Measurements from ENCODE around the gene EXOC7. TPM values are rescaled to one million over a fixed set of nuclear protein-coding genes. Genes with fewer than 3 reads are reported as not detected.
"Not testable (repeated sequence)": the region's sequence is repeated elsewhere in the genome, so short reads cannot be mapped to it uniquely, and the experiment has no call there.

The EXOC7 gene
- polyA plus RNA-seq, 4 donors: 138 to 167 (median 154) TPM

DNA sequence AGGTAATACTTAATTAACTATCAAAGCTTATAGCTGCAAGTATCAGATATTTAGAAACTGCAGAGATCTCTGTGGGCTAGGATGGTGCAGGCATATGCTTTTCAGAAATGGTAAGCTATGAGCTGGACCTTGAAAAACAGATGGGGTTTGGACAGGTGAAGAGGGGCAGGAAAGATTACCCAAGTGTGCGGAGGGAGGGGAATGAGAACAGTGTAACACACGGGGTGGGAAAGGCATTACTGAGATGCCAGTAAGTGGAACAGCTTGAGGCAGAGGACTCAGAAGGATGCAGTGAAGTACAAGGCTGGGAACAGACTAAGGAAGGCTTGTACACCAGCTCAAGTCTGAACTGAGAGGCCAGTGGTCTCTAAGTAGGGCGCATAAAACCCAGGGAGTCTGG is 54.3 kb downstream of the EXOC7 start:
- no peak for DNase-seq (ENCODE audit: low read depth in 4 of 4, low spot score in 3 of 4)

DNA sequence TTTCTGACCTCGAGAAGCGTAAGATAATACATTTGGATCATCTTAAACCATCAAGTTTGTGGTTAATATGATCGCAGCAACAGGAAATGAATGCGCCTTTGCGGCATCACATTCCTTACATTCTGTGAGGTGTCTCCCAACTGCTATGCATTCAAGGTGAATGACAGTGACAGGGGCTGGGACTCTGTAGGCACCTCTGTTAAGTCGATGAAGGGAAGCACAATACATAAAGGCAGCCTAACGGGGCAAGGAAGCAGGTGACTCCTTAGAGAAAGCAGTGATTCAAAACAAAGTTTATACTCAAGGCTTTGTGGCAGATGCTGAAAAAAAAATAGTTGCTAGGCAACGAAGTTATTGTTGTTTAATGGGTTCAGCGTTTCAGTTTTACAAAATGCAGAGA is 54.9 kb downstream of the EXOC7 start:
- no peak for DNase-seq (ENCODE audit: low read depth in 4 of 4, low spot score in 3 of 4)

DNA sequence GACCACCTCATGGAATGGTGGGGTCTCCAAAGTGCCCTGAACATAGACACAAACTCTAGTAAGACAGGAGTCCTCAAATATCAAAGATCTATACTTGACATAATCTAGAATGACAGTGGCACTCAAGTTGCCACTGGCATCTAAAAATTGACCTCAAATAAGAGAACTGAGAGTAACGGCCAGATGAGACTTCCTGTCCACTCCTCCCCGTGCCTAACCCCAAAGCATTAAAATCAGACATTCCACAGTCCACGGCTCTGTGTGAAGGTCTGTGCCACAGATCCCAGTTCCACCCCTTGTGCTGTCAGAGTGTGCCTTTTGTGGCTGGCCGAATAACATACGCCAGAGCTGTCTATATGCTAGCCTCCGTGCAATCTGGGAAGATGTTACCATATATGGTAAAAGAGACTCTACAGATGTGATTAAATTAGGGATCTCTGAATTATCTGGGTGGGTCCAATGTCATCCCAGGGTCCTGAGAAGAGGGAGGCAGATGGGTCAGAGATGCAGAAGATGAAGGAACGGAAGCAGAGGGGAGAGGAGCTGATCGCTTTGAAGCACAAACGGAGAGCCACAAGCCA is 55.5 kb downstream of the EXOC7 start:
- DNase-seq (ENCODE audit: low read depth in 4 of 4, low spot score in 3 of 4): no peak

DNA sequence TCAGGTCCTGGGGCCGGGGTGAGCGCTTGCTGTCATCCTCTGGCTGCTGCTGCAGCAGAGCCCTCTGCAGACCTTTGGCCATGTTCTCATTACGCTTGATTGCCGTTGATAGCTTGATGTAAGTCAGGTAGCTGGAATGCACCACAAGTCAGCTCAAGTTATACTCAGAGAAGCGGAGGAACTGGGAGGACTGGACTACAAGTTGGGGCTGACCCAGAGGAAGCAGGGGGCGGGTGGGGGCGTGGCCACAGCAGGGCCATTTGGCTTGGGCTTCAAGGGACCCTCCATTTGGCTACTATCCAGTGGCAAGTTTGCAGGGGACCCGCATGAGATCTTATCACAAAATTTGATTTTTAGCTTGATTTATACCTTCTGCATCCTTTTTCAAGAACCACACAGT is 57.5 kb downstream of the EXOC7 start:
- no peak for DNase-seq (ENCODE audit: low read depth in 4 of 4, low spot score in 3 of 4)

DNA sequence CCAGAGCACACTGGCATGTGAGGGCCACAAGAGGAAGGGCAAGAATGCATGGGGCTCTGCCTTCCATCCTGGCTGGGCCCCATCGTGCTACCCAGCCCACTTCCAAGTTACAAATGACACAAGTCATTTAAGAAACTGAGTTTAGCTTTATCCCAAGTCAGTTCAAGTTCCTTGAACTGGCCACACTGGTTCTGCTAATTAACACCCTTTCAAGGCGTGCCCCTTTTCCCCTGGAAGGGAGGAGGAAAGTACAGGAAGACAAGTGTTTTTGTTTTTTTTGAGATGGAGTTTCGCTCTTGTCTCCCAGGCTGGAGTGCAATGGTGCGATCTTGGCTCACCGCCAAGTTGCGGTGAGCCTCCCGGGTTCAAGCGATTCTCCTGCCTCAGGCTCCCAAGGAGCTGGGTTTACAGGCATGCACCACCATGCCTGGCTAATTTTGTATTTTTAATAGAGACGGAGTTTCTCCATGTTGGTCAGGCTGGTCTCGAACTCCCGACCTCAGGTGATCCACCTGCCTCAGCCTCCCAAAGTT is 59.0 kb downstream of the EXOC7 start:
- DNase-seq (ENCODE audit: low read depth in 4 of 4, low spot score in 3 of 4): not testable (repeated sequence)

DNA sequence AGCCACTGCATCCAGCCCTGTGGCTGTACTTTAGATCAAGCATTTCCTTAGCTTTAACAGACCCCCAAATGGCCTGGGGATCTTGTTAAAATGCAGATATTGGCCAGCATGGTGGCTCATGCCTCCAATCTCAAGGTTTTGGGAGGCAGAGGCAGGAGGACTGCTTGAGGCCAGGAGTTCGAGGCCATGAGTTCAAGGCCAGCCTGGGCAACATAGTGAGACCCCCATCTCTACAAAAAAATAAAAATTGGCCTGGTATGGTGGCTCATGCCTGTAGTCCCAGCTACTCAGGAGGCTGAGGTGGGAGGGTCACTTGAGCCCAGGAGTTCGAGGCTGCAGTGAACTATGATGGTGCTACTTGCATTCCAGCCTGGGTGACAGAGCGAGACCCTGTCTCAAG is 60.7 kb downstream of the EXOC7 start:
- DNase-seq (ENCODE audit: low read depth in 4 of 4, low spot score in 3 of 4): not testable (repeated sequence)

DNA sequence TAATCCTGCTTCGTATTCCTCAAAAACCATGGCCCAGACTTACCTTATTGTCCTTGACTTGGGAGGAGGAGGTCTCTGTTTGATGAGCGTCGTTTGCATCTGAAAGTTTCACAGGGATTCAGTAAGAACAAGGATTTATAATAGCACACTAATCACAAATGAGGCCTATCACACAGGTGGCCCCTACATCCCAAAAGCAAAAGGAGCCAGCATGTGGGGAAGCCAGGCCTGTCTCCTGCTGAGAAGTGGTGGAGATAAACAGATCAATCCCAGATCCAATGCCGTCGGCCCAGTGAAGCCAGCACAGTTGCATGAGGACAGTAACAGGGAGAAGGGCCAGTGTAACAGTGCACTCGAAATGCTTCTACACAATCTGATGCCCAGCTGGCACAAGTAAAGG is 63.2 kb downstream of the EXOC7 start:
- DNase-seq (ENCODE audit: low read depth in 4 of 4, low spot score in 3 of 4): no peak

DNA sequence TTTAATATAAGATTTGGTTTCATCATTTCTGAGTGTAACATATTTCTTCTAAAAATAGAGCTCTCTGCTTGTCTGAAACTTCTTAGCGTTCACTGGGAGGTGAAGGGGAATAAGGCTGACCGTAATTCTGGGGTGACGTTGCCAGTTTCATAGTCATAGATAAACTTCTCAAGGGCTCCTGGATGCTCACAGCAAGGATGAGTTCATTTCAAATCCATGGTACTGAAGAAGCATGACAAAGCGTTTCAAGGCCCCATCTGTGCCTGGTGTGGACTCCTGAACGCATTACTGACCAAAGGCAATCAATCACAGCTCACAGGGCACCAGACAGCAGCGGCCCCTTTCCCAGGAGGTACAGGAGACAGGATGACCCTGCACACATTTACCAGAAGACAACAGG is 64.5 kb downstream of the EXOC7 start:
- DNase-seq (ENCODE audit: low read depth in 4 of 4, low spot score in 3 of 4): no peak

DNA sequence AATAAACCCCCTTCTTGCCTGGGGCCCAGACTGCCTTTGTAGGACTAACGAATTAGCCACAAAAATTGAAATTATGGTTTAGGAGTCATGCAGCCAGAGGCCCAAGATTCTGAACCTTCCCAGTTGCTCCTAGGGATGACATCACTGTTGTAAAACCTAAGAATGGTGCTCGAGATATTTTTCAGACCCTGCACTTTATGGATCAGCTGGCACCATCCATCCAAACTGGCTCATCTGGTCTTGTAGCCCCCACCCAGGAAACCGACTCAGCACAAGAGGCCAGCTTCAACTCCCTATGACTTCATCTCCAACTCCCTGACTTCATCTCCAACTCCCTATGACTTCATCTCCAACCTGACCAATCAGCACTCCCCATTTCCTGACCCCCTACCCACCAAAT is 65.5 kb downstream of the EXOC7 start:
- DNase-seq (ENCODE audit: low read depth in 4 of 4, low spot score in 3 of 4): no peak

DNA sequence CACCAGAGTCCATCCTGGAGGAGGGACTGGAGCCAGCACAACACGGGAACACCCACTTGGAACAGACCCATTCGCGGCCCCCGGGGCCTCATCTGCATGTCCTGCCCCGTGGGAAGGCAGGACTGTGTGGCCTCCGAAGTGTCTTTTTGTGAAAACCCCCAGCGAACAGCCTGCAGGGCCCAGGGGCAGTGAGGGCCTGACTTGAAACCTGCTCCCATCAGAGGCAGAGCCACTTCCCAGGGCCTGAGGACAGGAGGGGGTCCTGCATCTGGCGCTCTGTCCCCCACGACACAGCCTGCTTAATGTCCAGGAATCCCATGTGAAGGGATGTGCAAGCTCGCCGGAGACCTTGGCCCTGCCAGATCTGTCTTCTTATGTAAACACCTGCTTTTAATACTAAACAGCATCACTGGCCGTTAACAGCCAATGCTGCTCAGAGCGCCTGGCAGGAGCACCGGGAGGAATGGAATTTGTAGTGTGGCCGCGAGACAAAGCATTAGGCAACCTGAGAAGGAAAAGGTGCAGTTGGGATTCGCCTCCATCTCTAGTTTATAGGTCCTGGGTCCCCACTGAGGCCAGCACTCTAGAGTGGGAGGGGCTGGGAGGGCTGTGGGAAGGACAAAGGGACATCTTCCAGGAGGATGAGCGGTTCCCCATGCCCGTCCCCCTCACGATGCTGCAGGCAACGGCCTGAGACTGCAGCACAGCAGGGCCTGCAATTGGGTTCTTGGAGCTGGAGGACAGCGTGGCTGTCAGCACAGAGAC is 66.9 kb downstream of the EXOC7 start:
- no peak for DNase-seq (ENCODE audit: low read depth in 4 of 4, low spot score in 3 of 4)

DNA sequence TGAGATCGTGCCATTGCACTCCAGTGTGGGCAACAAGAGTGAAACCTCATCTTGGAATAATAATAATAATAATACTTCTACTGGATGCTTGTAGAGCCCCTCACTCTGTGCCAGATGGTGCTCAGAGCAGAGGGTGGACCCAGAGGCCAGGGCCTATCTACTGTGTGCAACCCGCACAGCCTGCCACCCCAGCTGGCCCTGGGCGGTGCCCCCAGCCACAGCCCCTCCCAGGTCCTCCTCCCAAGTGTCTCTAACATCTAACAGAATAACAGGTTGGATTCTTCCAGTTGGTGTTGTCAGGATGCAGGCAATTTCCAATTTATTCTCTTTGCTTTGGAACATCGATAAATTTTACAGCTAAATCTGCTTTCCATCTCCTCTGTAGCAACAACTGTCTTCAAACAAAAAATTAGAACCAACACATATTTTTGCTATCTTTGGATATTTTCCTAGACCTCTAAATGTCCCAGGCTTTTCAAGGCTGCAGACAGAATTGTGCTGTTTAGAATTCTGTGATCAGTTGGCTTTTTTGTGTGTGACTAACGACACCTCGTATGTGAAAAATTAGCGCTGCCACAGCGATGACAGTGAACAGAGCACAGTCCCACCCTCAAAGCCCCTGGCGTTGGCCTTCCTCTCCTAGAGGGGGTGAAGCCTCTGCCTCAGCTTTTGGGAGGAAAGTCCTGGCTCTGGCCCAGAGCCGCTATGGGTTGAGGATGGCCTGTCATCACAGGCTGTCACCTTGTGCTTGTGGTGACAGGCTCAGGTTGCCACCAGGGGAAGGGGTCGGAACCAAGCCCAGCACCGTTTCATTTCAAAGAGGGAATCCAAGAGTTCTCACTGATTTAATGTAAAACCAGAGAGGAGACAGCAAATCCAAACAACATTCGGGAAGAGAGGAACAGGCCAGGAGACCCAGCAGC is 68.9 kb downstream of the EXOC7 start:
- DNase-seq (ENCODE audit: low read depth in 4 of 4, low spot score in 3 of 4): no peak

DNA sequence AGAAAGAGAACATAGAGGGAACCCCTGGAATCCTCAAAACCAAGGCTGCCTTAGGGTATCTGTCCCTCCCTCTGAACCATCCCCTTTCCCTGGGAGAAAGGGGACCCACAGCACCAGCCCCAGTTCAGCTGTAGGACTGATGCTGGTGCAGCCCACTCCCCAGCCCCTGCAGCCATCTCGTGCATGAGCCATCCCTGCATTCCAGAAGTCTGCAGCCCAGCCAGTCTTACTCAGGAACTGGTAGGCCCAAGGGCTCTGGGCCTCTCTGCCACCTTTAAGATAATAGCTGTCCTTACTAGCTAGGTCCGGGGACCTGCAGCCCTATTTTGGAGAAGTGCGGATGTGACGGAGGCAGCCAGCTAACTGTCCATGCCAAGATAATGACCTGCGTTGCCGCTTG is 70.4 kb downstream of the EXOC7 start:
- no peak for DNase-seq (ENCODE audit: low read depth in 4 of 4, low spot score in 3 of 4)

DNA sequence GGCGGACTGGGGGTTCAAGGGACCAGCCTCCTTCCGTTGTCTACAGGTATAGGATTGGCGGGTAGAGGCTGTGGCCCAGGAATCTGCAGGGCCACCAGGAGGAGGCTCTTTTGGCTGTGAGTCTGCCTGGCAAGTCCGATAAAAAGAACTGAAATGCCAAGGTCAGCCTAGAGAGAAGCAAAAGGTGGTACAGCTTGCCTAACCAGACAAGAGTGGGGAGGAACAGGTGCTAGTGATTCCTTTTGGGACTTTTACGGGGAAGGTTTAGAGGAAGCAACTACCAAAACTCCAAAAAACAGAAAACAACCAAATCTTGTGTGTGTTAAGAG is 70.8 kb downstream of the EXOC7 start:
- no peak for DNase-seq (ENCODE audit: low read depth in 4 of 4, low spot score in 3 of 4)

DNA sequence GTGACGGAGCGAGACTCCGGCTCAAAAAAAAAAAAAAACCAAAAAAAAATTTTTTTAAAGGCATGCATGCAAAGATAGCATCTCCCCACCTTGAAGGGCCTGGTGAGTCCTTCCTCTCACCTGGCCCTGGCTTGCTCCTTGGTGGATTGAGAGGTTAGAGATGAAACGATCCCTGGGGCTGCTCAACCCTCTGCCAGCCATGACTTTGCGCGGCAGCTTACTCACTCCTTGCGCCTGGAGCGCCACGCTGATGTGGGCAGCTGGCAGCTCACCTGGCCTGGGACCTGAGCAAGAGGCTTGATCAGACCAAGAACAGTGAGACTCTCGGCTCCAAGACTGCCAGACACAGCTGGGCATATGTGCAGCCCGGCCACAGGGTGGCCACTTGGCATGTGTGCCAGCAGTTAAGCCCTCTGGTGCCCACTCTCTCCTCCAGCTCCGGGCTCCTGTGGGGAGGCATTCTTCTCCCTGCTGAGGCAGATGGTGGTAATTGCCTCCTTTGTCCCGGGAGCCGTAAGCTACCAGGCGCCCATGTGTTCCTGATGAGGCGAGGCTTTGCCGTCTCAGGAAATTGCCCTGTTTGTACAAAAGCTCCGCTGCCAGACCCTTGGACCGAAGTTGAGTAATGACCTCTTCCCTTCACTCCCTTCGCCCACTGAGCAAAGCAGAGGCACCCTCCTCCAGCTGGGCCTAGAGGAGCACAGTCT is 71.4 kb downstream of the EXOC7 start:
- DNase-seq (ENCODE audit: low read depth in 4 of 4, low spot score in 3 of 4): no peak

Other genes with a start within 250 kb of the EXOC7 start
- 10 to 100 TPM; 56.4 to 93.5 (median 79.6) TPM for gene WBP2, start 248.5 kb downstream of the EXOC7 start, polyA plus RNA-seq (ENCODE audit: insufficient read length in 4 of 4)
- 10 to 100 TPM in 1 of 4 donors, 1 to 10 TPM in 3; 6.1 to 18.1 (median 6.7) TPM for gene TRIM47, start 225.2 kb downstream of the EXOC7 start, polyA plus RNA-seq (ENCODE audit: insufficient read length in 4 of 4)
- 10 to 100 TPM; 11.0 to 16.9 (median 13.2) TPM for gene TRIM65, start 206.8 kb downstream of the EXOC7 start, polyA plus RNA-seq (ENCODE audit: insufficient read length in 4 of 4)
- 100 to 1,000 TPM in 1 of 4 donors, 10 to 100 TPM in 3; 61.8 to 122 (median 76.3) TPM for gene MRPL38, start 198.9 kb downstream of the EXOC7 start, polyA plus RNA-seq (ENCODE audit: insufficient read length in 4 of 4)
- gene FBF1, start 162.7 kb downstream of the EXOC7 start, polyA plus RNA-seq (ENCODE audit: insufficient read length in 4 of 4): 10 to 100 TPM in 1 of 4 donors, 1 to 10 TPM in 3; 7.5 to 15.1 (median 8.2) TPM
- gene ACOX1, start 124.6 kb downstream of the EXOC7 start, polyA plus RNA-seq (ENCODE audit: insufficient read length in 4 of 4): 10 to 100 TPM; 20.3 to 40.0 (median 33.3) TPM
- gene TEN1, start 124.5 kb downstream of the EXOC7 start, polyA plus RNA-seq (ENCODE audit: insufficient read length in 4 of 4): 10 to 100 TPM; 19.8 to 32.3 (median 22.9) TPM
- 10 to 100 TPM; 12.5 to 28.5 (median 15.4) TPM for gene CDK3, start 102.9 kb downstream of the EXOC7 start, polyA plus RNA-seq (ENCODE audit: insufficient read length in 4 of 4)
- 10 to 100 TPM in 3 of 4 donors, under 1 TPM in 1; 0.60 to 26.9 (median 17.6) TPM for gene EVPL, start 76.5 kb downstream of the EXOC7 start, polyA plus RNA-seq (ENCODE audit: insufficient read length in 4 of 4)
- gene SRP68, start 31.3 kb downstream of the EXOC7 start, polyA plus RNA-seq (ENCODE audit: insufficient read length in 4 of 4): 100 to 1,000 TPM in 3 of 4 donors, 10 to 100 TPM in 1; 87.6 to 114 (median 109) TPM
- gene GALR2, start 29.0 kb downstream of the EXOC7 start, polyA plus RNA-seq (ENCODE audit: insufficient read length in 4 of 4): under 1 TPM in 2 of 4 donors, not detected in 2; 0.37 to 0.43 TPM
- gene ZACN, start 24.6 kb downstream of the EXOC7 start, polyA plus RNA-seq (ENCODE audit: insufficient read length in 4 of 4): 10 to 100 TPM in 2 of 4 donors, 1 to 10 TPM in 1, under 1 TPM in 1; 0.55 to 29.1 (median 7.2) TPM
- gene FOXJ1, start 37.5 kb upstream of the EXOC7 start, polyA plus RNA-seq (ENCODE audit: insufficient read length in 4 of 4): 10 to 100 TPM in 3 of 4 donors, under 1 TPM in 1; 0.55 to 26.8 (median 17.8) TPM
- 10 to 100 TPM; 12.4 to 30.1 (median 28.0) TPM for gene RNF157, start 136.7 kb upstream of the EXOC7 start, polyA plus RNA-seq (ENCODE audit: insufficient read length in 4 of 4)
- 10 to 100 TPM; 28.8 to 52.2 (median 30.1) TPM for gene UBALD2, start 161.6 kb upstream of the EXOC7 start, polyA plus RNA-seq (ENCODE audit: insufficient read length in 4 of 4)
- gene QRICH2, start 204.5 kb upstream of the EXOC7 start, polyA plus RNA-seq (ENCODE audit: insufficient read length in 4 of 4): 10 to 100 TPM in 1 of 4 donors, 1 to 10 TPM in 3; 4.0 to 11.8 (median 4.9) TPM